Tibial nerve (tissue), 4 donors: ENCODE data around the gene GDF11. TPM values are rescaled to one million over a fixed set of nuclear protein-coding genes. Genes with fewer than 3 reads are reported as not detected.

Source experiments
- DNase-seq, 2 donors: peaks; one replicate each; pipeline ENCODE4 v3.0.0-alpha.2; 2019; ENCODE audit warnings: low spot score in 2 of 2
- H3K27ac ChIP-seq, 4 donors: fragments of 200-600 bp; sonication (generic) in 3 of 4; one replicate each; pipeline ENCODE4 v1.5.1; 2017 to 2019; ENCODE audit warnings: mild to moderate bottlenecking in 1 of 4
- H3K27me3 ChIP-seq, 2 donors: fragments of 200-600 bp; sonication (generic) in 1 of 2; one replicate each; pipeline versions ENCODE4 v1.5.1 to v1.6.0; 2017 to 2019
- H3K36me3 ChIP-seq, 3 donors: fragments of 200-600 bp; sonication (generic); one replicate each; pipeline ENCODE4 v1.5.1; 2018 to 2019
- H3K4me1 ChIP-seq, 4 donors: fragments of 200-600 bp; sonication (generic) in 3 of 4; one replicate each; pipeline ENCODE4 v1.5.1; 2017 to 2019
- H3K4me3 ChIP-seq, 4 donors: fragments of 200-600 bp; sonication (generic) in 3 of 4; one replicate each; pipeline ENCODE4 v1.5.1; 2017 to 2019; ENCODE audit warnings: mild to moderate bottlenecking in 1 of 4, moderate library complexity in 1 of 4
- H3K9me3 ChIP-seq, 4 donors: fragments of 200-600 bp; sonication (generic) in 3 of 4; one replicate each; pipeline ENCODE4 v1.5.1; 2017 to 2019
- CTCF ChIP-seq, 5 experiments: fragments of 200-600 bp in 3 of 5; fragments of 450-650 bp in 2 of 5; sonication (generic) in 3 of 5; IDR thresholded peaks; one replicate each; pipeline ENCODE4 v1.5.1; 2016 to 2019; ENCODE audit warnings: antibody characterized with exemption in 5 of 5, mild to moderate bottlenecking in 3 of 5, moderate library complexity in 2 of 5
- EP300 ChIP-seq, 2 donors: sonication (generic); formaldehyde crosslinking; IDR thresholded peaks; one replicate each; pipeline ENCODE4 v1.6.1; 2017; ENCODE audit warnings: antibody characterized with exemption in 2 of 2, mild to moderate bottlenecking in 1 of 2
- POLR2A ChIP-seq, 2 donors: fragments of 450-650 bp; IDR thresholded peaks; one replicate each; pipeline ENCODE4 v1.6.1; 2017; ENCODE audit warnings: antibody characterized with exemption in 2 of 2, mild to moderate bottlenecking in 2 of 2, moderate library complexity in 2 of 2
- WGBS, 2 donors: methylation state at CpG; one replicate each; pipeline ENCODE4 v1.1.5; 2018; 5-methylcytosine and 5-hydroxymethylcytosine counted together
- total RNA-seq, 4 donors: library from RNA; depleted of rRNA; stranded (reverse); fragments of >200 nt; gene quantifications; one replicate each; pipeline ENCODE4 v1.1.0, GENCODE V29; 2016

Gene GDF11
- total RNA-seq, 4 donors from 2014 or later = 1.8 to 5.7 (median 4.0) TPM

- H3K4me3 ChIP-seq = peak overlapping the region; percentile 56 to 76 (median 62)
- H3K27me3 ChIP-seq = no peaks in the 10 kb centered on the region
- no peaks in the 10 kb centered on the region for H3K9me3 ChIP-seq
- peak overlapping the region; percentile 69 to 89 (median 72) for H3K27ac ChIP-seq
- peaks cover 0 to 96% (median 23%) of the 10 kb centered on the region in 4 donors for H3K4me1 ChIP-seq
- no peaks in the 10 kb centered on the region for H3K36me3 ChIP-seq
- no peak for DNase-seq
- TF ChIP-seq CTCF (IDR thresholded peaks at IDR 0.05) (no peak), POLR2A (IDR thresholded peaks at IDR 0.05) (no peak), EP300 (IDR thresholded peaks at IDR 0.05) (no peak)
- WGBS, 2 donors = 4 to 10% methylated on average over 18 to 22 of the region's 22 CpGs
Measured at GRCh38 chr12:55707219-55707671, 35.7 kb upstream of the GDF11 start.

- H3K36me3 ChIP-seq = no peaks in the 10 kb centered on the region
- no peak for DNase-seq
- H3K4me3 ChIP-seq = peak within 1 kb of the TSS; percentile 56 to 76 (median 62)
- H3K9me3 ChIP-seq = no peaks in the 10 kb centered on the region
- peak within 1 kb of the TSS; percentile 69 to 89 (median 72) for H3K27ac ChIP-seq
- H3K4me1 ChIP-seq = peaks cover 0 to 96% (median 25%) of the 10 kb centered on the region in 4 donors
- WGBS, 2 donors = 1 to 2% methylated on average over 21 to 33 of the region's 39 CpGs
- TF ChIP-seq CTCF (IDR thresholded peaks at IDR 0.05) (no peak), POLR2A (IDR thresholded peaks at IDR 0.05) (peak in 1 of 2 donors; percentile 15), EP300 (IDR thresholded peaks at IDR 0.05) (peak in 1 of 2 donors; percentile 49)
- H3K27me3 ChIP-seq = no peaks in the 10 kb centered on the region
Measured at GRCh38 chr12:55707841-55708694, 34.9 kb upstream of the GDF11 start, which contains the start of gene ITGA7. Gene ITGA7 (minus strand): TSS chr12:55707904. CDS start chr12:55707682, 222 bp downstream.

- Histone ChIP-seq H3K4me1 (peaks cover 0 to 96% (median 21%) of the 10 kb centered on the region in 4 donors), H3K27me3 (no peaks in the 10 kb centered on the region), H3K4me3 (peak overlapping the region in 3 of 4 donors; percentile 56 to 64 (median 59)), H3K27ac (peak overlapping the region; percentile 69 to 89 (median 72)), H3K9me3 (no peaks in the 10 kb centered on the region), H3K36me3 (no peaks in the 10 kb centered on the region)
- 2 to 4% methylated on average over 3 of the region's 3 CpGs for WGBS, 2 donors
- DNase-seq = no peak
- TF ChIP-seq POLR2A (IDR thresholded peaks at IDR 0.05) = no peak
- no peak for TF ChIP-seq EP300 (IDR thresholded peaks at IDR 0.05)
- TF ChIP-seq CTCF (IDR thresholded peaks at IDR 0.05) = no peak
Measured at GRCh38 chr12:55708695-55709233, 34.2 kb upstream of the GDF11 start.

- no peaks in the 10 kb centered on the region for H3K36me3 ChIP-seq
- peaks cover 0 to 88% (median 28%) of the 10 kb centered on the region in 4 donors for H3K4me1 ChIP-seq
- peak overlapping the region in 1 of 4 donors; percentile 8 for H3K4me3 ChIP-seq
- no peak for DNase-seq
- 22 to 32% methylated on average over 4 of the region's 4 CpGs for WGBS, 2 donors
- H3K9me3 ChIP-seq = no peaks in the 10 kb centered on the region
- peak overlapping the region in 3 of 4 donors; percentile 58 to 91 (median 89) for H3K27ac ChIP-seq
- H3K27me3 ChIP-seq = no peaks in the 10 kb centered on the region
- TF ChIP-seq EP300 (IDR thresholded peaks at IDR 0.05) = peak in 1 of 2 donors; percentile 56
- TF ChIP-seq CTCF (IDR thresholded peaks at IDR 0.05) = no peak
Measured at GRCh38 chr12:55711786-55712553, 31.0 kb upstream of the GDF11 start.
